ENCODE measurements around the gene CENPO. TPM values are rescaled to one million over a fixed set of nuclear protein-coding genes. Genes with fewer than 3 reads are reported as not detected.
A peak's percentile ranks its signal among the peaks of the same experiment; 100 is the strongest.

Gene CENPO
- total and polyA plus RNA-seq, 12 donors = 2.6 to 16.6 (median 9.5) TPM

DNA sequence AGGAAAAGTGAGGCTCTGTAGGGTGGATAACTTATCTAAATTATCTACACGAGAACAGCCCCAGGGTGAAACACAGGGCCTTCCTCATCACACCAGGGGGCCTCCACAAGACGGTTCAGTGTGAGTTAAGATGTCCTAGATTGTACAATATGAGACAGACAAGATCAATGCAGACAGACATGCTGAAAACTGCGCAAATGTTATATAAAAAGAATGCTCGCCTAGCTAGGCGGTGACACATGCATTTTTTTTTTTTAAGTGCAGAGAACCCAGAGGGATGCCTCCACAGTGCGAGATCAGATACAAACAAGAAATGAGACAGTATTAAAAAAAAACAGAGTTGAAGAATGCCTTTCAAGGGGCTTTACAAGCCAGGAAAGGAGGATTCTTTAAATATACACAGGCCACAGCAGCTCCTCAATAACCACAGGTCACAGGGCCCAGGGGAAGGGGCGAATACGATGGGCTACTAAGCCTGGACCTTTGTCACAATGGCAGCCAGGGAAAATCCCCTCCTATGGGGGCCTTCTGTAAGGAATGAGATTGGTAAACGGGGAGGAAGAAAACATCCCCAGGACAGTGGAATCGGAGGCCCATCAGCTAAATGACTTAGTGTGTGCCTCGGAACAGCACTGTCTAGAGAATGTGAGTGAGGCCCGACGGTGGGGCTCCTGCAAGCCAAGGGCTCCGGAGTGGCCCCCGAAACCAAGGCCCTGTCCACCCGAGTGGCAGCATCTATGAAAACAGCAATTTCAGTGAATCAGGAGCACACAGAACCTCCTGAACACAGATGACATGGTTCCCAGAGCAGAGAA lies 77.9 kb downstream of the CENPO start:
- no peak for DNase-seq
- TF ChIP-seq, protein P1, sequence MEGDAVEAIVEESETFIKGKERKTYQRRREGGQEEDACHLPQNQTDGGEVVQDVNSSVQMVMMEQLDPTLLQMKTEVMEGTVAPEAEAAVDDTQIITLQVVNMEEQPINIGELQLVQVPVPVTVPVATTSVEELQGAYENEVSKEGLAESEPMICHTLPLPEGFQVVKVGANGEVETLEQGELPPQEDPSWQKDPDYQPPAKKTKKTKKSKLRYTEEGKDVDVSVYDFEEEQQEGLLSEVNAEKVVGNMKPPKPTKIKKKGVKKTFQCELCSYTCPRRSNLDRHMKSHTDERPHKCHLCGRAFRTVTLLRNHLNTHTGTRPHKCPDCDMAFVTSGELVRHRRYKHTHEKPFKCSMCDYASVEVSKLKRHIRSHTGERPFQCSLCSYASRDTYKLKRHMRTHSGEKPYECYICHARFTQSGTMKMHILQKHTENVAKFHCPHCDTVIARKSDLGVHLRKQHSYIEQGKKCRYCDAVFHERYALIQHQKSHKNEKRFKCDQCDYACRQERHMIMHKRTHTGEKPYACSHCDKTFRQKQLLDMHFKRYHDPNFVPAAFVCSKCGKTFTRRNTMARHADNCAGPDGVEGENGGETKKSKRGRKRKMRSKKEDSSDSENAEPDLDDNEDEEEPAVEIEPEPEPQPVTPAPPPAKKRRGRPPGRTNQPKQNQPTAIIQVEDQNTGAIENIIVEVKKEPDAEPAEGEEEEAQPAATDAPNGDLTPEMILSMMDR (IDR thresholded peaks at IDR 0.05) = no peak
- no peak for TF ChIP-seq POLR2A (IDR thresholded peaks at IDR 0.05)
- no peaks in the 10 kb centered on the region for H3K9me3 ChIP-seq (replicated peaks in 1 of 3)
- H3K27ac ChIP-seq = peak overlapping the region in 2 of 5 donors; percentile 8 to 90
- no peaks in the 10 kb centered on the region for H3K27me3 ChIP-seq
- H3K4me3 ChIP-seq = no peak overlapping the region
- H3K4me1 ChIP-seq (replicated peaks in 1 of 2) = no peaks in the 10 kb centered on the region
- H3K36me3 ChIP-seq (replicated peaks in 1 of 2) = no peaks in the 10 kb centered on the region
- WGBS, 4 donors = 88 to 94% (median 91%) methylated on average over 16 of the region's 16 CpGs
- intact Hi-C loops (cut with DNase I) = no loop called here

DNA sequence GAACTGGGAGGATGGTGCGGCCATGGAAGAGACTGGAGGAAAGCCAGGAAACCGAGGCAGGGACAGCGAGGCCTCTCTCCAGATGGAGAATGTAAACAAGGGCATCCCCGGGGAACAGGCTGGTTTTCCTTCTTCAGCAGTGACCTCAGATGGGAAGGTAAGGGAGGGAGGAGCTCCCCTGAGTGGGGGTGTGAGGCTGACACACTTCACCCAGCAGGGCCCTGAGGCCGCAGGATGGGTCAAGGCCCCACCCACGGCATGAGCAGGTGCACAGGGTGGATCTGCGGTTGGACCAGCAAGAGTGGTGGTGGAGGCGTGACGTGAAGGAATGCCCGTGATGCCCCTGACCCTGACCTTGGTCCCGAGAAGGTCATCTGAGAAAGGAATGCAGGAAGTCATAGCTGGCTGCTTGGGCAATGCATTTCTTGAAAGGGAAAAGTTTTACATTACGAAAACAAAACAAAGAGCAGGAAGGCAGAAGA lies 78.7 kb downstream of the CENPO start:
- intact Hi-C loops (cut with DNase I) = no loop called here
- no peaks in the 10 kb centered on the region for H3K27me3 ChIP-seq
- H3K27ac ChIP-seq = peak overlapping the region in 2 of 5 donors; percentile 52 to 90

More for the DNA sequence above, 78.7 kb downstream of the CENPO start:
- Histone ChIP-seq H3K4me3 (no peak overlapping the region), H3K4me1 (replicated peaks in 1 of 2) (no peaks in the 10 kb centered on the region), H3K9me3 (replicated peaks in 1 of 3) (no peaks in the 10 kb centered on the region), H3K36me3 (replicated peaks in 1 of 2) (no peaks in the 10 kb centered on the region)
- peak in 5 of 7 donors; percentile 61 to 79 (median 73) for DNase-seq
- TF ChIP-seq POLR2A (IDR thresholded peaks at IDR 0.05) = no peak
- TF ChIP-seq, protein P1 (IDR thresholded peaks at IDR 0.05) = no peak
- 35 to 53% (median 50%) methylated on average over 11 to 12 of the region's 12 CpGs for WGBS, 4 donors

Other genes starting within 250 kb of the CENPO start
- gene PTRHD1, start within 50 bp of the CENPO start, total RNA-seq = 10 to 100 TPM; 36.9 to 87.3 (median 59.3) TPM
- 10 to 100 TPM; 18.6 to 52.9 (median 33.4) TPM for gene PTRHD1, start within 50 bp of the CENPO start, polyA plus RNA-seq
- gene ADCY3, start 126.8 kb downstream of the CENPO start, total RNA-seq = 10 to 100 TPM in 8 of 9 donors, 1 to 10 TPM in 1; 8.0 to 72.0 (median 35.3) TPM
- 10 to 100 TPM; 19.6 to 44.9 (median 20.1) TPM for gene ADCY3, start 126.8 kb downstream of the CENPO start, polyA plus RNA-seq
- gene DNAJC27, start 178.5 kb downstream of the CENPO start, total RNA-seq = 10 to 100 TPM in 2 of 9 donors, 1 to 10 TPM in 7; 2.1 to 10.8 (median 7.3) TPM
- 1 to 10 TPM; 1.9 to 6.6 (median 3.2) TPM for gene DNAJC27, start 178.5 kb downstream of the CENPO start, polyA plus RNA-seq
- gene EFR3B, start 248.7 kb downstream of the CENPO start, total RNA-seq = 10 to 100 TPM in 1 of 9 donors, 1 to 10 TPM in 8; 1.8 to 10.6 (median 2.7) TPM
- gene EFR3B, start 248.7 kb downstream of the CENPO start, polyA plus RNA-seq = 10 to 100 TPM in 1 of 3 donors, 1 to 10 TPM in 1, under 1 TPM in 1; 0.84 to 18.5 (median 2.1) TPM